GM18508 (cell line): ENCODE results near the gene ACSS2.
"Not testable (repeated sequence)": the region's sequence is repeated elsewhere in the genome, so short reads cannot be mapped to it uniquely, and the experiment has no call there.

Experiments
- ATAC-seq: cut with Tn5 transposase; IDR thresholded peaks from one replicate; pipeline ENCODE4 v1.9.1; 2021; ENCODE audit warnings: moderate number of reproducible peaks; ENCODE audit not compliant: insufficient read depth, unreplicated experiment

ACSS2 gene

DNA sequence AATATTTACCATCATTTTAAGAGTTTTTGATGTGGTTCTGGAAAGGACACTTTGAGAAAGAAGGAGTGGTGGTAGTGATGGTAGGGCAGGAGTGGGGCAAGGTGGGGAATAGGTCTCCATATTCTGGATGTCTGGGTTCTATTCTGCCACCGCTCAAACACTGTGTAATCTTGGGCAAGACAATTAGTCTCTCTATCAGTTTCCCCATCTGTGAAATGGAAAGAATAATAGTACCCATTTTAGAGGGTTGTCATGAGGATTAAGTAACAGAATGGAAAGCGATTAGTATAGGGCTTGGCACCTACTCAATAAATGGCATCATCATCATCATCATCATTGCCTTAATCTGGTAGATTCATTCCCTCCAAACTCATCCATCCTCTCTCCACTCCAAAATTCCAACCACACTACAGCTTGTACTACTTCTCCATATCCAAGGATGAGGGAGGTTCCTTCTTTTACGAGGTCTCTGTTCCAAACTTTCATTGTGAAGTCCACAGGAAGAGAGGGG lies 2.8 kb upstream of the ACSS2 start:
- ATAC-seq, result no peak

DNA sequence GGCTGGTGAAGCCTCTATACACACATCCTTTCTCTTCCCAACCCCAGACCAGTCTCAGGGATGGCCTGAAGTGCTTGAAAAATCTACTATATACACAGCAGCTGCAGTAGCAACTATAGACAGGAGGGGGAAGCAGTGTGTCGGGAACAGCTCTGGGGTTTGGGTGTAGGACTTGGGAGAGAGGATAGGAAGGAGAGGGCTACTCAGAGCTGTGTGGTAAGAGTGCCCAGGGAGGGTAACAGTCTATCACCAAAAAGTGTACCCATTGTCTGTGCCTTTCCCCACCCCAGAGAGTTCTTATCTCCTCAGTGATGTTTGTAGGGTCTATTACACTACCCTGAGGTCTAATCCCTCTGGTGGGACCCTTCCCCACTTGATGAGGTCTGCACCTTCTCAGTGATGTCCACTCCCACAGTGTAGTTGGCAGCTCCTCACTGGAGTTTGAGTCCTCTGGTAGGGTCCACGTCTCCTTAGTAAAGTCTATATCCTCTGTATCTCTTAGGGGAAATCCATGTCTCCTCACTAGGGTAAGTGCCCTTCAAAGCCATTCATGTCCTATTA lies 2.2 kb upstream of the ACSS2 start:
- no peak for ATAC-seq

DNA sequence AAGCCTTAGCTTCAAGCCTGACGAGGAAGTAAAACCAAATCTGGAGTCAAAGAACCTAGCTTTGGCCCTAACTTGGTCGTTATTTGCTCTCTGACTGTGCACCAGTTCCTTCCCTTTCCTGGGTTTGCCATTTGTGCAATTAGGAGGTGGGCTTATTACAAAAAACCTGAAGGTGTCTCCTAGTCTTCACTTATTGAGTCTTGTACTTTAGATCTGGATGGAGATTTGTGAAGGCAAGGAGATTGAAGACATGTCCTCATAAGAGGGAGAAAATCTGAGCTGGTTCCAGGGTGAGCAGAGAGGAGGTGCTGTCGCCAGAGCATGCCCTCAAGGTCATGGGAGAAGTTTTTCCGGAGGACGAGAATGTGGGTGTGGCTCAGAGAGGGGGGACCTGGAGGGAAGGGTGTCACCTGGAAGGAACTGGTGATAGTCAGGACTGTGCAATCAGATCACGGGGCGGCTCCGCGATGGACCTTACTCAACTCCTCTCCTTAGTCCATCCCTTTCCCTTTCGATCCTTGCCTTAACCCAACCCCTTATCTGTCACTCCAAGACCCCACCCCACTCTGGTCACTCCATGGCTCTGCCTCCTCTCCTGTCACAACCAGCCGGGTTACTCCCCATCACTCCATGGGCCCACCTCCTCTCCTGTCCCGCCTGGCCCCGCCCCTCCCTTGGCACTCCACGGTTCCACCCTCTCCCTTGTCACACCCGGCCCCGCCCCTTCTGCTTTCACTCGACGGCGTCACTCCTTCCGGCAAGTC lies 588 bp upstream of the ACSS2 start:
- ATAC-seq, result no peak

DNA sequence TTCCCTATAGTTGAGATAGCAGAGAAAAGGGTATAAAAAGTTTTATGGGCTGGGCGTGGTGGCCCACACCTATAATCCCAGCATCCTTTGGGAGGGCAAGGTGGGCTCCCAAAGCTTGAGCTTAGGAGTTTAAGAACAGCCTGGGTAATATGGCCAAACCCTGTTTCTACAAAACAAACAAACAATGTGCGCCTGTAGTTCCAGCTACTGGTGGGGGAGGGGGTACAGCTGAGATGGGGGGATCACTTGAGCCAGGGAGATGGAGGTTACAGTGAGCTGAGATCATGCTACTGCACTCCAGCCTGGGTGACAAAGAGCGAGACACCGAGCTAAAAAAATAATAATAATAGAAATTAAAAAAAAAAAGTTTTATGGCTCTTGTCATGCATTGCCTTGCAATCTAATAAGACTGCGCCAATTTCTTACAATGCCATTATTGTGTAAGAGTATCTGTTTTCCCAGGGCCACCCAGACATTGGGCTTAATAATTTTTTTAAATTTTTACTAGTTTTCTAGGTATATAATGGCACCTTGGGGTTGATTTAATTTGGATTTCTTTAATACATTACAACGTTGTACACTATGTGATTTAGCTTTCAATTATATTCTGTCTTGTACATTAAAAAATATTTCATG lies 3.9 kb downstream of the ACSS2 start:
- ATAC-seq, result no peak

DNA sequence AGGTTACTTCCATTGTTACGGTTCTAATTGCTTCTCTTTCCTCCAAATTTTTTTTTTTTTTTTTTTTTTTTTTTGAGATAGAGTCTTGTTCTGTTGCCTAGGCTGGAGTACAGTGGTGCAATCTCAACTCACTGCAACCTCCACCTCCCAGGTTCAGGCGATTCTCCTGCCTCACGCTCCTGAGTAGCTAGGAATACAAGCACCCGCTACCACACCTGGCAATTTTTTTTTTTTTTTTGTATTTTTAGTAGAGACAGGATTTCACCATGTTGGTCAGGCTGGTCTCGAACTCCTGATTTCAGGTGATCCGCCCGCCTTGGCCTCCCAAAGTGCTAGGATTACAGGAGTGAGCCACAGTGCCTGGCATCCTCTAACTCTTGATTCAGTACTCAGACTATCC lies 4.6 kb downstream of the ACSS2 start:
- ATAC-seq, result not testable (repeated sequence)

DNA sequence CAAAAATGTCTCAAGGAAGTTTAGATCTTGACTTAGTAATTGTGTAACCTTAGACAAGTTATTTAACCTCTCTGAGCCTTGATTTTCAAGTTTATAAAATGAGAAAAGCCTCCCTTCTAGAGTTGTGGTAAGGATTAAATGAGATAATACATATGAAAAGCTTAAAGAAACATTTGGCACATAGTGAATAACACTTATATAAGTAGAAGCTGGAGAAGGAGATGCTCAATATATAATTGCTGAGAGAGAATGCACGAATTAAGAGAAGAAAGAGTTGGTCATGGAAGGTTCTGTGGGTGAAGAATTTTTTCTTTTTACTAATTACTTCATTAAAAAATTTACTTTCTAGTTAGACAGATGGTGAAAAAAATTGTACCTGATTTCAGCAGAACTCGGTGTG lies 5.3 kb downstream of the ACSS2 start:
- ATAC-seq, result no peak

DNA sequence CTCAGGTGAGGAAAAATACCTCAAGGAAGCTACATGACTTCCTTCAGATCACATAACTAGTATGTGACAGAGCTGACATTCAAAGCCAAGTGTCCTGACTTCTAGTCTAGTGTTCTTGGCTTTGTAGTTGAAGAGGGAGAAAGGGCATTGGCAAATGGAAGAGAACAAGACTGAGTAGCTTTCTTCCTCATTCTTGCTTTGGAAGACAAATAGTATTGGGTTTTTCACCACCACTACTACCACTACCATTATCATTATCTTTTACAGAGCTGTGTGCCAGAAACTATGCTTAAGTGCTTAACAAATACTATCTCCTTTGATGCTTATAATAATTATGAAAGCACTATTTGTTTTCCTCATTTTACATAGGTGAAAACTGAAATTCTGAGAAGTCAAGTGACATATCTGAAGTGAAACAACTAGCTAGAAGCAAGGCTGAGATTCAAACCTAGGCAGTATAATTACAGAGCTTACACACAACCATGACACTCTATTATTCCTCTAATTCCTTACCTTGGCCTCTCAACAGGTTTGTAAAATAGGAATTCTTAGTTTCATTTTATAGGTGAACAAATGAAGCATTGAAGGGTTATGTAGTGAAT lies 6.8 kb downstream of the ACSS2 start:
- ATAC-seq, result no peak

DNA sequence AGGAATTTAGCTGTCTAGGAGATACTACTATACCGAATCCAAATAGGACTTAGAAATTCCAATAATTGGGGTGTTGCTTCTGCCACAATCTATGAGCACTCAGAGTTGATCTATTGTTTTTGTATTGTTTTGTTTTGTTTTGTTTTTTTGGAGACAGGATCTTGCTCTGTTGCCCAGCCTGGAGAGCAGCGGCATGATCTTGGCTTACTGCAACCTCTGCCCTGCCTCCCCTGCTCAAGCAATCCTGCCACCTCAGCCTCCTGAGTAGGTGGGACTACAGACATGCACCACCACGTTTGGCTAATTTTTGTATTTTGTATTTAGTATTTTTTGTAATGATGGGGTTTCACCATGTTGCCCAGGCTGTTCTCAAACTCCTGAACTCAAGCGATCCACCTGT lies 7.4 kb downstream of the ACSS2 start:
- ATAC-seq, result no peak

DNA sequence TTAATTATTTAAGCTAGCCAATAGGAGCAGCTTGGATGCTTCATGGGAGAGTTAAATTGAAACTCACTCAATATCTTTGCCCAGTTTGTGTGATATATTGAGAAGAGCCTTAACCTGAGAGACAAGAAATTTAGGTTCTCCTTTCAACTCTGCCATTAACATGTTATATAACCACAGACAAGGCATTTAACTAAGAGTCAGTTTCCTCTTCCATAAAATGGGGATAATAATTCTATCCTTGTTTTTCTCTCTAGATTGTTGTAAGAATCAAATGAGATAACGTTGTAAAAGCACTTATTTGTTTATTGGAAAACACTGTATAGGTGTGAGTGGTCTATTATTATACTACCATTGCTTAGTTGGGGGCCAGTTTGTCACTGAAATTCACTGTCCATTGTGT lies 7.8 kb downstream of the ACSS2 start:
- no peak for ATAC-seq

DNA sequence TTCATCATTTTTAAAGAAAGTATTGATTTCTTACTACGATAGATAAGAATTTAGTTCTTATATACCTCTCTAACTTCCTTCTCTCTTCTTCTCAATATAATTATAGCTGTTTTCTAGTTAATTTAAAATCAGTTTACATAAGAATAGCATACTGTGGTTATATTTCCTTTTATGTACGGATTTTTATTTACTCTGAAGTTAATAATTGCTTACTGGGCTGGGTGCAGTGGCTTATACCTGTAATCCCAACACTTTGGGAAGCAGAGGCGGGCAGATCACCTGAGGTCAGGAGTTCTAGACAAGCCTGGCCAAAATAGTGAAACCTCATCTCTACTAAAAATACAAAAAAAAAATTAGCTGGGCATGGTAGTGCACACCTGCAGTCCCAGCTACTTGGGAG lies 9.7 kb downstream of the ACSS2 start:
- ATAC-seq, result no peak

DNA sequence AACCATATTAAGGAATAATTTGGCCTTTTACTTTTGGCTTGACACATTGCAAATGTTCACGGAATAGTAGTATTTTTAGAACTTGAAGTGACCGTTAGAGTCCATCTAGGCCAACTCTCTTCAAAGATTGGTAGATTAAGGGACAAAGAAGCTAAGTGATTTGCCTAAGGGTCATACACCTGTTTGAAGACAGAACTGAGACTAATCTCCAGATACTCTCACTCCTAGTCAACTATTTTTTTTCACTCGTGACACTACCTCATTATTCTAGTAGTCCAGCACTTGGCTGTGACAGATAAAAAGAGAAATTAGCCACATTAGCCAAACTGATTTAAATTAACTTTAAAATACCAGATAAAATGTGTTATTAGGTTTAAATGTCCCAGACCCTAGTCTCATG lies 10.6 kb downstream of the ACSS2 start:
- no peak for ATAC-seq

DNA sequence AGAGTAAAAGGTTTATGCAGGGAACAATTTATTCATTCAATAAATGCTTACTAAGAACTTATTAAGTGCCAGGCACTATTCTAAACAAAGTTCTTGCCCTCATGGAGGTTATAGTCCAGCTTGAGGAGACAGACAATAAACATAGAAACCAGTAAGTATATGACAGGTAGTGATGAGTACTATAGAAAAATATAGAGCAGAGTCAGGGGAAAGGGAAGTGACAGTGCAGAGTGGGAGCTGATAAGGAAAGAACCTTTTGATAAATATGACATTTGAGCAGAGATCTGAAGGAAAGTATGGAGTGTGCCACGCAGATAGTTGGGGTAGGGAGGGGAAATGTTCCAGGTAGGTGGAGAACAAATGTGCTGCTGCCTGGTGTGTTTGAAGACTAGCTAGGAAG lies 12.1 kb downstream of the ACSS2 start:
- no peak for ATAC-seq

DNA sequence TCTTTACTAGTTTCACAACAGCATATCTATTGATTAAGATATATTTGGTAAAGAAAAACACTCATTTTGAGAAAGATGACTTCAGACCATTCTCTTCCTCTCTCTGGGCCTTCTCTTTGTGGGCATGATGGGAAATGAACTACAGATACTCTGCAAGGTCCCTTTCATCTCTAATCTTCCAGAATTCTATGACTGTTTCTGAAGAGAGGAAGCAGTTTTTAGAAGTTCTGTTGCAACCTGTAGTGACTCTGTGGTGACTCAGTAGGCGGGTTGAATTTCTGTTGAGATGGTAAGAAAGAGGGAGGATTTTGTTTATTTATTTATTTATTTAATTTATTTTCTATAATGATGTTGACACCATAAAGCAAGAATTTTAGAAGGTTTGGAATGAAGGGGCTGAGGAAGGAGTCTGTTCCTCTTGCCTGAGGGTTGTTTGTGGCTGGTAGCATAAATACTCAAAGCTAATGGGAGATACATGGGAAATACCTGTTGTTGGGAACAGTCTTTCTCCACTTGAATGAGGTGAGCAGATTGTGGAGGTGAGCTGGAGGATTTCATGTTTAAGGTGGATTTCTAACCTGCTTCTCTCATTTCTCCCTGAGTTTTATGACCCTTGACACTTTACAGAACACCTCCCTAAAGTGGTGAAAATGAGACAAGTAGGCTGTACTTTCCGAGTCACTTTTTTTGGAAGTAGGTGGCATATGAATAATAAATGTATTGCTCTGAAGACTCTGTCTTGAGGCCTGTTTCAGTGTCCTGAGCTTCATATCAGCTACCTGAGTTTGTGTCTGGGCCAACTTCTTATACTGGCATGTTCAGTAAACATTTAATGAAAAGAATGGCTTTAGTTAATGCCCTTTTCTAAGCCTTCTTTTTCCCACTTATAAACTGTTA lies 15.0 kb downstream of the ACSS2 start:
- no peak for ATAC-seq

DNA sequence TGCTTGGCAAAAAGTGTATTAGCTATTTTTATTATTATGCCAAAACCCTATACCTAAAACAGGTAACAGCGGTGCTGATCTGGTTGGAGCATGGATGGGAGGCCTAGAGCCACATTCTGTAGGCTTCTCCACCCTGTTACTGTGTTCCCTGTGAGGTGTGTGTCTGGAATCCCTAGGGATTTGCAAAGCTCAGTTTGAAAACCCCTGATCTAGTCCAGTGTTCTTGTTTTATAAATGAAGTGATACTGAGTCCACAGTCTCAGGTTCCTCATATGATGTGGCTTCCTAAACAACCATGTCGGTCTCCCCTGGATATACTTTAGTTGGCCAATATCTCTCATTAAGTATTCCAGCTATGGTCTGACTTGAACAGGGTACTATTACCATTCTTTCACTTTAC lies 16.3 kb downstream of the ACSS2 start:
- ATAC-seq, result no peak

DNA sequence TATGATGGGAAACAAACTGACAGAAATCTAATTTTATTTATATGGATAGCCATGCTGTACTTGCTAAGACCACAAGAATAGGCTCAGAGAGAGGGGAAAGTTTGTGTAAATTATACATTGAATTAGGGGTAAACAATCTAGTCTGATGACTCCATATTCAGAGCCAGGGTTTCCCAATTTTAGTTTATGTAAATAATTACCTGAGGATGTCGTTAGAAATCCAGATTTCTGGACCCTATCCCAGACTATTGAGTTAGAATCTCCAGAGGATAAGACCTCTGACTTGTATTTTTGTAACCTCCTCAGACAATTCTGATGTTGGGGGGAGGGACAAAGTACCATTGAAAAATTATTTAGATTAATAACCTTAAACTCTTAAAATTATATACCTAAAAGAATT lies 18.3 kb downstream of the ACSS2 start:
- ATAC-seq, result no peak

DNA sequence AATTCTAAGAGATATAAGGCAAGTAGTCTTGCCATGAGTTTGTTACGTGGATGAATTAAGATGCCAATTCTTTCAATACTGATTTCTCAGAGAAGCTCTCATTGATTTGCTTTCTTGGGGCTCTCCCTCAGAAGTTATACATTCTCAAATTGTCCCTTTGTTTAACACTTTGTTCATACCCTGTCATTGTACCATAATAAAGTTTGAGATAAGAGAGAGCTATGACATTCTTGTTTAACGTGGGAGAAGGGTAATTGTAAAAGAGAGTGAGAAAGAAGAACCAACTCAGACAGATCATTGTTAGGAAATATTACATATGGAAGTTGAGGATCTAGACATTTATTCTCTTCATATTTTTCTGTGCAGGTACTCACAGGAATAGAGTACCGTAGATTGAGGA lies 19.1 kb downstream of the ACSS2 start:
- ATAC-seq, result no peak

DNA sequence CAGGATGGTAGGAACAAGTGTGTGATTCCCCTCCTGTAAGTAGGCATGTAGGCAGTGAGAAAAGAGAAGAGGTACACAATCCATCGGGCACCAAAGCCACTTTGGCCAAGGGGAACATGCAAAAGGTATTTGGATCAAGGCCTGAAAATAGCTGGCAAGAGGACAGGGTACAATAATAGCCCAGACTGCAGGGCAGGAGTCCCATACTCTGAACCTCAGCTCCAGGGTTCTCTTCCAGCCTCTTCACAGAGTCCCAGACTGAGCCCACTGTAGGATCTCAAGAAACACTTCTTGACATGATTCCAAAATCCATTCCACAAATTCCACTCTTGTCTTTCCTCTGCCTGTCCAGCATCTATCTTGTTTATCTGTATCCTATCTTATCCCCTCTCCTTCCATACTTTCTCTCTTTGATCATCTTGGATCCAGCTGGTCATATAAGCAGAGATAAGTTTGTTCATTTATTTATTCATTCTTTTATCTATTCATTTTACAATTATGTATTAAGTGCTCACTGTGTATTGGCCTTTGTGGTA lies 19.7 kb downstream of the ACSS2 start:
- ATAC-seq, result no peak

DNA sequence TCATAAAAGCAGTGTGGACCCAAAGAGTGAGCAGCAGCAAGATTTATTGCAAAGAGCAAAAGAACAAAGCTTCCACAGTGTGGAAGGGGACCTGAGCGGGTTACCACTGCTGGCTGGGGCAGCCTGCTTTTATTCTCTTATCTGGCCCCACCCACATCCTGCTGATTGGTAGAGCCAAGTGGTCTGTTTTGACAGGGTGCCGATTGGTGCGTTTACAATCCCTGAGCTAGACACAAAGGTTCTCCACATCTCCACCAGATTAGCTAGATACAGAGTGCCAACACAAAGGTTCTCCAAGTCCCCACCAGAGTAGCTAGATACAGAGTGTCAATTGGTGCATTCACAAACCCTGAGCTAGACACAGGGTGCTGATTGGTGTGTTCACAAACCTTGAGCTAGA lies 21.7 kb downstream of the ACSS2 start:
- ATAC-seq, result not testable (repeated sequence)

DNA sequence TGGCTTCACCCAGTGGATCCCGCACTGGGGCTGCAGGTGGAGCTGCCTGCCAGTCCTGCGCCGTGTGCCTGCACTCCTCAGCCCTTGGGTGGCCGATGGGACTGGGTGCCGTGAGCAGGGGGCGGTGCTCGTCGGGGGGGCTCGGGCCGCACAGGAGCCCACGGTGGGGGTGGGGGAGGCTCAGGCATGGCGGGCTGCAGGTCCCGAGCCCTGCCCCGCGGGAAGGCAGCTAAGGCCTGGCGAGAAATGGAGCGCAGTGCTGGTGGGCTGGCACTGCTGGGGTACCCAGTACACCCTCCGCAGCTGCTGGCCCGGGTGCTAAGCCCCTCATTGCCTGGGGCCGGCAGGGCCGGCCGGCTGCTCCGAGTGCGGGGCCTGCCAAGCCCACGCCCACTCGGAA lies 22.3 kb downstream of the ACSS2 start:
- not testable (repeated sequence) for ATAC-seq

DNA sequence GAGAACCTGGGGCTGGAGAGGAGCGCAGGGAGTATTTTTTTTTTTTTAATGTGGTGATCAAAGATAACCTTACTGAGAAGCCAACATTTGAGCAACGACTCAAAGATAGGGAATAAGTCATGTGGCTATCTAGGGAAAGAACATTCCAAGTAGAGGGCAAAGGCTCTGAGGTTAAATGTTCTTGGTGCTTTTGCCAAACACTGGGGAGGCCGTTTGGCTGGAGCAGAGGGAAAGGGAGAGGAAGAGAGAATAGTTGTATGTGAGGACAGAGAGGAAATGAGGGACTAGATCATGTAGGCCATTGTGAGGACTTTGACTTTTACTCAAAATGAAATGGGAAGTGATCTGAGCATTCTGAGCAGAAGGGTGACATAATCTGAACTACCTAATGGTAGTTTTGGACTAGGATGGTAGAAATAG lies 27.8 kb downstream of the ACSS2 start:
- no peak for ATAC-seq
